NB4 (cell line): Measurements from ENCODE around the gene CNTNAP2.

ENCODE experiments used
- CTCF ChIP-seq: IDR thresholded peaks from one replicate; pipeline ENCODE4 v1.5.1; 2012; ENCODE audit warnings: low read depth, low read length
- MAX ChIP-seq: IDR thresholded peaks from 2 replicates; pipeline ENCODE4 v1.6.1; 2011; ENCODE audit warnings: low read depth, low read length
- MYC ChIP-seq: IDR thresholded peaks from 2 replicates; pipeline ENCODE4 v1.6.1; 2011; ENCODE audit warnings: low read depth, low read length
- POLR2A ChIP-seq: IDR thresholded peaks from 2 replicates; pipeline ENCODE4 v1.6.1; 2011; ENCODE audit warnings: mild to moderate bottlenecking; ENCODE audit not compliant: insufficient read length; ENCODE audit errors: extremely low read depth

- TF ChIP-seq CTCF = no peak
- no peak for TF ChIP-seq POLR2A
- no peak for TF ChIP-seq MAX
- no peak for TF ChIP-seq MYC
These were observed 15.1 kb downstream of the CNTNAP2 start for GRCh38 chr7:146131701-146132100.
